Tongue (tissue), 2 donors: ENCODE data around the gene LUC7L3. TPM values are rescaled to one million over a fixed set of nuclear protein-coding genes. Genes with fewer than 3 reads are reported as not detected.

Source experiments
- DNase-seq: peaks from one replicate; pipeline ENCODE4 v3.0.0-alpha.2; 2015
- total RNA-seq: library from RNA; depleted of rRNA; stranded (reverse); fragments of >200 nt; gene quantifications from one replicate; pipeline ENCODE4 v1.2.3, GENCODE V29; 2014

The LUC7L3 gene
- total RNA-seq, 1 donor from 2014 or later, result 91.0 TPM

GRCh38 chr17:50754521-50754920 is 35.1 kb downstream of the LUC7L3 start:
- DNase-seq, result no peak

DNA sequence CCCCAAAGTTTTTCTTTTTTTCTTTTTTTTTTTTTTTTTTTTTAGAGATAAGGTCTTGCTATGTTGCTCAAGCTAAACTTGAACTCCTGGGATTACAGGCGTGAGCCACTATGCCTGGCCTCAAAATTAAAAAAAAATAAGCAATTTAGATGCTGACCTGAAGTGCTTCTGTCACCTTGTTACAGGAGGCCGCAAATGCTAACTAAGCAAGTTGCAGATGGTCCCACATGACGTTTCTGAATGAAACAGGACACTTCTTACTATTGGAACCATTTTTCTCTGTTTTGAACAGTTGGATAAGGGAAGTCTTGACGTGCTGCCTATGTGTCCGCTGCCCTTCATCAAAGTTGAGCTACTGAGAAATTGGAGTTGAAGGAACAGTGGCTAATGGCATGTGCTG is 39.1 kb downstream of the LUC7L3 start:
- no peak for DNase-seq

DNA sequence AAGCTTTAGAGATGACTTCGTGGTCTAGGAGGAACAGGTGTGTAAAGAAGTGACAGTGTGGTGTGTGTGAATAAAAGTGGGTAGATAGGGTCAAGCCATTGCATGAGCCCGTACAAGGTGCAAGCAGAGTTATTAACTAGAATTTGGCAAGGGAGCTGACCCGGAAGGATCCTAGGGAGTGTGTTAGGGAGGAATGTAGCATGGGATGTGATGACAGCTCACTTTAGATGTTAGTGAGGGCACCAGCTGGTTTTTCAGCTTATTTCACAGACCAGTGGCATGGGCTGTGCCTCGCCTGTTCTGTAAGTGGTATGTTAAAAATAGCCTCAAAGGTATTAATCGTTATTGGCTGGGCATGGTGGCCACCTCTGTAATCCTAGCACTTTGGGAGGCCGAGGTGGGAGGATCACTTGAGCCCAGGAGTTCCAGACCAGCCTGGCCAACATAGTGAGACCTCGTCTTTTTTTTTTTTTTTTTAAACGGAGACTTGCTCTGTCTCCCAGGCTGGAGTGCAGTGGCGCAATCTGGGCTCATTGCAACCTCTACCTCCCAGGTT is 39.7 kb downstream of the LUC7L3 start:
- DNase-seq, result no peak

DNA sequence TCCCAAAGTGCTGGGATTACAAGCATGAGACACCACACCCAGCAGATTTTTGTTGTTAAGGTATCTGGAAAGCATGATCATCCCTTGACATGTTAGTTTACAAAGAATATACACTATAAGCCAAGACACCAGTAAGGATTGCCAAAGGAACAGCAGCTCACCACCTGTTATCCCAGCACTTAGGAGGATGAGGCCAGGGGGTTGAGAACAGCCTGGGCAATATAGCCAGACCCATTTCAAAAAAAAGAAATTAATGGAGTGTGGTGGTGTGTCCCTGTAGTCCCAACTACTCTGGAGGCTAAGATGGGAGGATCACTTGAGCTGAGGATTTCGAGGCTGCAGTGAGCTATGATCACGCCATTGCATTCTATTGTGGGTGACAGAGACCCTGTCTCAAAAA is 42.8 kb downstream of the LUC7L3 start:
- DNase-seq, result no peak

DNA sequence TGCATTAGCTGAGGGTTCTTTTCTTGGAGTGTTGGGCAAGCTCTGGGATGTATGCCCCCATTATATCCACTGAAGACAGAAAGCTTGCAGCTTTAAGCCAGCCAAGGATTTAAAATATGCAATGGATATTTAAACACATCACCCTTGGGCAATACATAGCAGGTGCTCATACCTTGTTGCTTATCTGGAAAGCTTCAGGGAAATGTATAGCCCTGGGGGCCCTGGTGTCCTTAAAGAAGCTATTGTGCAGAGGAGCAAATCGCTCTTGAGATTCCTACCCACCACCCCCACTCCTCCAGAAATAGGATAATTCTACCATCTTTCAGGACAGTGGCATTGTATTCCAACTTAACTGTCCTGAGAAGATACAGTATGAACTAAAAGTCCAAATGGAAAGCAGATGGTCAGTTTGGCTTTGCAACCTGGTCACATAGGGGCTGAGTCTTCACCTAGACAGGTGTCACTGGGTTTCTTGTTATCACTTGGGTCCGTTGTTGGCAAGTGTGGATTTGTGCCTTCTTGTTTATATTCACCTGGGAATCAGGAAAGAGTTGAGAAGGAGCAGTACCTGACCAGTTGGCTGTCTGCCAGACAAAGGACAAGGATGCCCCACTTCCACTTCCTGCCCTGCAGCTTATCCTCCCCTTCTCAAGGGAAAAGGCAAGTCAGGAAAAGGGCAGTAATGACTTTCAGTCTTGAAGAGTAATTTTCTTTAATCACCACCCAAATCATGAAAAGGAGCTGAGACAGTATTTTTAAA is 44.5 kb downstream of the LUC7L3 start:
- DNase-seq, result no peak

DNA sequence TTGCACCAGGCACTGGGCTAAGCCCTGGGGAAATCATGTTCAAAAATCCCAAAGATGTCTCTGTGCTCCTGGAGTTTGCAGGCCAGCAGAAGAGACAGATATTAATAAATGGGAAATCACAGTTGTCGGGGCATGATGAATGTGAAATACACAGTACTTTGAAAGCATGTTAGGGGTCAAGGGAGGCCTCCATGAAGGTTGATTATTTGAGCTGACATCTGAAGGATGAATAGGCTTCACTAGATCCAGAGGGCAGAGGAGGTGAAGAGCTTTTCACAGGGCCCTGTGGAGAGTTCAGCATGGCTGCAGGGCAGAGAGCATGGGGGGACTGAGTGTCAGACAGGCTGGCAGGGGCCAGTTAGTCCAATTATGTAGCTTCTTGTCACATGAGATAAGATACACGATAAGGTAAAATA is 45.3 kb downstream of the LUC7L3 start:
- DNase-seq, result no peak

- DNase-seq, result no peak
Observed at GRCh38 chr17:50765454-50766221, 46.2 kb downstream of the LUC7L3 start.

DNA sequence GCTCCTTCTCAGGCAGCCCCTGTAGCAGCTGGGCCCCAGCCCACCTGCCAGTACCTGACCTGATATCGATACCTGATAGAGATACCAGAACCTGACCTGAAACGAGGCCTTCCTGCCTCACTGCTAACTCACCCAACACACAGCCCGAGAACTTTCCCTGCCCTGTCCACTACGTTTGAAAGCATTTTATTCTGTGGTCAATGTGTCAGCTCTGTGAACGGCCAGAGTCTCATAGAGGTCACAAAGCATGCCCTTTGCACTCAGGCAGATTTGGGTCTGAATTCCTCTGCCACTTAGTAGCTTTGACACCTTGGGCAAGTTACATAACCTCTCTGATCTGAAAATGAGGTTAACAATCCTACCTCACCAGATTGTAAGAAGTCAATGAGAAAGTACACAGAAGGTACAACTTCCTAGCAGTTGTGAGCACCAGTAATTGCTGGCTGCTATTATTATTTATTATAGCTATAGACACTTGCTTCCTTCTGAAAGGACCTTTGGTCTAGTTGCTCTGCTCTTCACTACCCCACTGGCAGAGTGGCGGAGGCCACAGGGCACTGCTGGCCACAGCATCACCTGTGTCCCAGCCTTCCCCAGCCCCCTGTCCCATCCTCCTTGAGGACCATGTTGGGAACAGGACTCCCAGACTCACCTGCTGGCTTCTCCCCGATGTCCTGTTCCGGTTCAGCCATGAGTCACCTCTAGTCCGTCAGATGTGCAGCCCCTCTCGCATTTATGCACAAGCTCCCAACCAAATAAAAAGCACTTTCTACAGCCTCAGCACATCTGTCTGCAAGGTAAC is 47.0 kb downstream of the LUC7L3 start:
- no peak for DNase-seq

DNA sequence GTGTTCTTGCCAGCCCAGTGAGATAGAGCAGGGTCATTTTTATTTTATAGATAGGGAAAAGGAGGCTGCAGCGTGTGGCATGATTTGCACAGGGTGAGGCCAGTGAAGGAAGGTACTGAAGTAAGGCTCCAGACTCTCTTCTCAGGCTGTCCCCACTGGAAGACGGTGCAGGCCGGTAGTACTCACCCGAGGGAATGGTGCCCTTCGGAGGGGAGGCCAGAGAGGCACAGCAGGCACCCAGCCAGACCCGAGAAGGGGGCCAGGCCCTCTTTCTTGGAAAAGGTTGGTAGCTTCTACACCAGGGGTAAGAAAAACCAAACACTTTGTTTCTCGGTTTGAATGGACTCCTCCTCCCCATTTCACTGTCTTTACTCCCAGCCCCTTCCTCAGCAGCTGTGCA is 47.6 kb downstream of the LUC7L3 start:
- DNase-seq, result no peak

GRCh38 chr17:50767446-50767845 is 48.0 kb downstream of the LUC7L3 start, which contains the start of gene ANKRD40CL:
ANKRD40CL (minus strand) TSS chr17:50767518; CDS start chr17:50766913, 605 bp downstream.
- DNase-seq, result no peak

DNA sequence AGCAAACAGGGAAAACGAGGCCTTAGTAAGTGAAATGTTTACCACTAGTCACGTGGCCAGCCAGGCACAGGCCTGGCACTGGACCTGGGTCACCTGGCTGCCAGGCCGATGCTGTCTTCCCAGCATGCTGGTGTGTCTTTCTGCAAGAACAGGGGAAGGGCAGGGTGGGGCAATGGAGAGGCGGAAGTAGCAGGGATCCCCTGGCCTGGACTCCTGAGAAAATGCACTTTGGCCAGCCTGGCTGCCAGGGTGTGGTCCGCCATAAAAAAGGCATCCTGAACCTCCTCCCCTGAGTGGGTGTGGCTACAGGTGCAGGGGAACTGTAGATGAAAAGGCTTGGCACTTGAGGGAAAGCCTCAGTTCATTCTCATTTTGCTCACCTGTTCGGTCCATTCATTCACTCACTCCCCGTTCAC is 49.0 kb downstream of the LUC7L3 start:
- DNase-seq, result no peak

- no peak for DNase-seq
Observed at GRCh38 chr17:50769884-50770283, 50.5 kb downstream of the LUC7L3 start.

DNA sequence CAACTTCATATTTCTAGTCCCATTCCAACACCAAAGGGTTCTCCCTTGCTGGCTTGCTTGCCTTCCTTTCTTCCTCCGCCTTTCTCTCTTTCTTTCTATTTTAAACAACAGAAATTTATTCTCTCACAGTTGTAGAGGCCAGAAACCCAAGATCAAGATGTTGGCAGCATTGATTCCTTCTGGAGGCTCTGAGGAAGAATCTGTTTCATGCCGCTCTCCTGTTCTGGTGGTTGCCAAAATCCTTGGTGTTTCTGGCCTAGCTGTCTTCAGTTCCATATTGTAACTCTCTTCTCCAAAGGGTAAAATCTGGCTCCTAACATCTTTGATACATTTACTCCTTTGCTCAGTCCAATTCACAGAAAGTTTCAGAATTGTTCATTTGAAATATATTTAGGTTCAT is 50.9 kb downstream of the LUC7L3 start:
- no peak for DNase-seq

- DNase-seq, result no peak
Observed at GRCh38 chr17:50771991-50772785, 52.8 kb downstream of the LUC7L3 start.

DNA sequence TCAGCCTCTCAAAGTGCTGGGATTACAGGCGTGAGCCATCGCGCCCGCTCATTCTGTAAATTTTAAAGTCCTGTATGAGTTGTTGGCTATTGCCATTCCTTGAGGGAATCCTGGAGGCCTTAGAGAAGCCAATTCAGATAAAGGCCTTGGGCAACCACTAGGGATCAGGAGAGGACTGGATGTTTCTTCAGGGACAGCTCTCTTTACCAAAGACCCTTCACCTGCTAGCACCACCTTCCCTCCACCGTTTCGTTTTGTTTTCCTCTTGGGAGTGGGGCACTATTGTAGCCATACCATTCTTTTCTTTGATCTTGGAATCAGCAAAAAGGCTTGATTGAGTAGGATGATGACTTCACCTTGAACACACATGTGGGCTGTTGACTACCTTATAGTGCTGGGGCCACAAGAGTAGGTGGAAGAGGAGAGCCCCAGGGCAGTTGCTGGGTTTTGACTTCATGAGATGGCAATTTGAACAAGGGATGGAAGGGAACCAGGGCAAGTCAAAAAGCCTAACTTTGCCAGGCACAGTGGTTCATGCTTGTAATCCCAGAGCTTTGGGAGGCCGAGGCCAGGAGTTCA is 54.9 kb downstream of the LUC7L3 start:
- DNase-seq, result no peak

- DNase-seq, result no peak
Observed at GRCh38 chr17:50775926-50776325, 56.5 kb downstream of the LUC7L3 start.

DNA sequence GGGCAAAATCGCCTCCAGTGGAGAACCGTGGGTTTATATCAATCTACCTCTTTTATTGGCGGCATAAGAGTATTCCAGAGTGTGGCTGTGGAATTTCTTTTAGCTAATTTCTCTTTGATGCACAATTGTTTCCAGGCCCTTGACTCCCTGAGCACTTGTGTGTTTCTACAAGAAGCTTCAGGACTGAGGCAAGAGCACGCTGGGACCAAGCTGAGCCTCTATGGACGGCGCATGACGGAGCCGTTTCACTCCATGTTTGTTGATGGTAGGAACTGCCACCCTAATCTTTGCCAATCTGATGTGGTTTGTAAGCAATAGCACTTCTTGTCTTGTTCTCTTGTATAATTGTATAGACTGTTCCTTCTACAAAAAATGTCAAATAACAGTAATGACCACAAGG is 59.1 kb downstream of the LUC7L3 start:
- DNase-seq, result no peak

GRCh38 chr17:50778988-50779387 is 59.6 kb downstream of the LUC7L3 start:
- no peak for DNase-seq

DNA sequence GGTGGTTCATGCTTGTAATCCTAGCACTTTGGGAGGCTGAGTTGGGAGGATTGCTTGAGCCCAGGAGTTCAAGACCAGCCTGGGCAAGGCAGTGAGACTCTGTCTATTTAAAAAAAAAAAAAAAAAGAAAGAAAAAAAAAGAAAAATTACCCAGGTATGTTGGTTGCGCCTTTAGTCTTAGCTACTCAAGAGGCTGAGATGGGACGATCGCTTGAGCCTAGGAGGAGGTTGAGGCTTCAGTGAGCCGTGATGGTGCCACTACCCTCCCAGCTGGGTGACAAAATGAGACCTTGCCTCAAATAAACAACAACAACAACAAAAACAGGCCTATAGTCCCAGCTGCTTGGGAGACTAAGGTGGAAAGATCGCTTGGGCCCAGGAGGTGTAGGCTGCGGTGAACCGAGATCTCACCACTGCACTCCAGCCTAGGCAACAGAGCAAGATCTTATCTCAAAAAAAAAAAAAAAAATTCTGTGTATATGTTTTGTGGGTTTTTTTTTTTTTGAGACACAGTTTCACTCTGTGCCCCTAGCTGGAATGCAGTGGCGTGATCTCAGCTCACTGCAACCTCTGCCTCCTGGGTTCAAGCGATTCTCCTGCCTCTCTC is 60.4 kb downstream of the LUC7L3 start:
- DNase-seq, result no peak

DNA sequence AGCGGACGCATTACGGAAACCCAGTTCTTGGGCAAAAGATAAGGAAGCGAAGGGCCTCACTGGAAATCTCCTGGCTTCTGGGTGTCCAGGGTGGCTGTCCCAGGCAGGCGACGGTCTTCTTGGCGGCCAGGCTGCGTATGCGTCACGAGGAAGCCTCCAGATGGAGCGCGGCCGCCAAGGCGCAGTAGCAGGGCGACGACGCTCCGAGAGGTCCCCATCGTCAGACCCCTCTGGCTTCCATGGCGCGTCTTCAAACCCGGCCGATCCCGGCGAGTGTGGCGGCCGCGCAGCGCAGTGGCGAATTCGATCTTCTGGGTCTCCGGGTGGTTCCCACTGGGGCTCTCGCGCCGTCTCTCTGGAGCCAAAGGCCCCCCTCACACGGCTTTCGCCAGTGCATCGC is 61.8 kb downstream of the LUC7L3 start:
- DNase-seq, result no peak

DNA sequence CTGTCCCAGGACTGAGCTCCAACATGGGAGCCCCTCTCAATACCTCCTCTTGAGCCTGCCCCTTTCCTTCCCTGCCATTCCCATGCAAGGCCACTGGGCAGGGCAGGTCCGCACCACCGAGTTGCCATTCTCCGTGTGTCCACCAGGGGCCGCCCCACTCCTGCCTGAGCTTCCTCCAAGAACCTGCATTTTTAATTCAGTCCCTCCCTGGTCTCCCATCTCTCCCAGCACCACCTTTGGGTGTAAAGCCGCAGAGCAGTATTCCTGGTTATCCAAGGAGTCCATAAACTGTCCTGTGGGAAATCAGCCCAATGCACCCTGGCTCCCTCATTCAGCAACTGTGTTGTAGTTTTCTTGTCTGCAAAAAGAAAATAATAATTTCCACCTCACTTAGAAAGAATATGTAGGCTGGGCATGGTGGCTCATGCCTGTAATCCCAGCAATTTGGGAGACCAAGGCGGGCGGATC is 63.8 kb downstream of the LUC7L3 start:
- peak; percentile 91 for DNase-seq
